ENCODE results near the gene SKA2.
"Not testable (repeated sequence)": the region's sequence is repeated elsewhere in the genome, so short reads cannot be mapped to it uniquely, and the experiment has no call there.

Gene SKA2

DNA sequence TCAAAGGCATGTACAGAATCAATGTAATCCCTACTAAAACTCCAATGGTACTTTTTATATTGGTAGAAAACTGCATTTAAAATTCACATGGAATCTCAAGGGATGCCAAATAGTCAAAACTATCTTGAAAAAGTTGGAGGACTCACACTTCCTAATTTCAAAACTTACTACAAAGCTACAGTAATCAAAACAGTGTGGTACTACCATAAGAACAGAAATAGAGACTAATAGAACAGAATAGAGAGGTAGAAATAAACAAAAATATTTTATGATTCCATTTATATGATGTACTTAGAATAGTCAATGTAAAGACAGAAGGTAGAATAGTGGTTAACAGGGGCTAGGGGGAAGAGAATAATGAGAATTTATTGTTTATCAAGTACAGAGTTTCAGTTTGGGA lies 57.1 kb downstream of the SKA2 start:
- Mint-ChIP-seq H3K4me3 (no peak overlapping the region), H3K36me3 (peaks cover 29% of the 10 kb centered on the region), H3K4me1 (peaks cover 8% of the 10 kb centered on the region), H3K9me3 (no peaks in the 10 kb centered on the region), H3K27ac (no peak overlapping the region), H3K27me3 (no peaks in the 10 kb centered on the region)
- no peak for ATAC-seq (ENCODE audit: low read depth)
- no peak for DNase-seq (ENCODE audit: low spot score in 2 of 2)

DNA sequence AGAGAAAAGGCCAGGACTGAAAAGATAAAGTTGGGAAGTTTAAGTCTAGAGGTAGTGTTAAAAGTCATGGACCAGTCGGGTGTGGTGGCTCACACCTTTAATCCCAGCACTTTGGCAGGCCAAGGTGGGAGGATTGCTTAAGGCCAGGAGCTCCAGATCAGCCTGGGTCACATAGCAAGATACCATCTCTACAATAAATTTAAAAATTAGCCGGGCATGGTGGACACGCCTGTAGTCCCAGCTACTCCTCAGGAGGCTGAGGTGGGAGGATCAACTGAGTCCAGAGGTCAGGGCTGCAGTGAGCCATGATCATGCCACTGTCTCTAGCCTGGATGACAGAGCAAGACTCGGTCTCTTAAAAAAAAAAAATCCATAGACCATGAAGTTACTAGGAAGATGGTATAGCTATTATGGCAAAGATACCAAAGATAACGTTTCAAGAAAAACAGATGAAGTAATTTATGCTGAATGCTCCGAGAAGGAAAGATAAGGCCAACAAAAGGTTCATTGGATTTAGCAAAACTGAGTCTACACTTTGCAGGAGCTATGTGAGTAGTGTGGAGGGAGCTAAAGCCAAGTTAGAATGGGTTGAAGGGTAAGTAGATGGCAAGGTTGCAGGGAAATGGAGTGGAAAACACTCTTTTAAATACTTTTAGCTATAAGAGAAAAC lies 60.0 kb downstream of the SKA2 start:
- no peak for ATAC-seq (ENCODE audit: low read depth)
- Mint-ChIP-seq H3K4me3 (no peak overlapping the region), H3K4me1 (peaks cover 8% of the 10 kb centered on the region), H3K27me3 (no peaks in the 10 kb centered on the region), H3K27ac (no peak overlapping the region), H3K9me3 (no peaks in the 10 kb centered on the region), H3K36me3 (peaks cover 21% of the 10 kb centered on the region)
- DNase-seq (ENCODE audit: low spot score in 2 of 2): no peak

DNA sequence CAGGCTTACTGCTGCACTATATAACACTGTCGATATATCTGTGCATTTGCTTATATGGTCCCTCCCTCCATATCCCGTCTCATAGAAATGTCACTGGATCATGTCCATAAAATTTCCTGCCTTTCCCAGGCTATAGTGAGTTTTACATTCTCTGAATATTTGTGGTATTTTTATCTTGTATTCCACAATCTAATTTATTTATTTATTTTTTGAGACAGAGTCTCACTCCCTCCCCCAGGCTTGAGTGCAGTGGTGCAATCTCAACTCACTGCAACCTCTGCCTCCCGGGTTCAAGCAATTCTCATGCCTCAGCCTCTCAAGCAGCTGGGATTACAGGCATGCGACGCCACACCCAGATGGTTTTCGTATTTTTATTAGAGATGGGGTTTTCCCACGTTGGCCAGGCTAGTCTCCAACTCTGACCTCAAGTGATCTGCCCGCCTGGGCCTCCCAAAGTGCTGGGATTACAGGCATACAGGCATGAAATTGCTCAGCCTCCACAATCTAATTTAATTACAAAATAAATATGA lies 61.2 kb downstream of the SKA2 start:
- Mint-ChIP-seq H3K4me1 (peaks cover 8% of the 10 kb centered on the region), H3K27me3 (no peaks in the 10 kb centered on the region), H3K36me3 (peaks cover 17% of the 10 kb centered on the region), H3K9me3 (no peaks in the 10 kb centered on the region), H3K4me3 (no peak overlapping the region), H3K27ac (no peak overlapping the region)
- no peak for ATAC-seq (ENCODE audit: low read depth)
- no peak for DNase-seq (ENCODE audit: low spot score in 2 of 2)

DNA sequence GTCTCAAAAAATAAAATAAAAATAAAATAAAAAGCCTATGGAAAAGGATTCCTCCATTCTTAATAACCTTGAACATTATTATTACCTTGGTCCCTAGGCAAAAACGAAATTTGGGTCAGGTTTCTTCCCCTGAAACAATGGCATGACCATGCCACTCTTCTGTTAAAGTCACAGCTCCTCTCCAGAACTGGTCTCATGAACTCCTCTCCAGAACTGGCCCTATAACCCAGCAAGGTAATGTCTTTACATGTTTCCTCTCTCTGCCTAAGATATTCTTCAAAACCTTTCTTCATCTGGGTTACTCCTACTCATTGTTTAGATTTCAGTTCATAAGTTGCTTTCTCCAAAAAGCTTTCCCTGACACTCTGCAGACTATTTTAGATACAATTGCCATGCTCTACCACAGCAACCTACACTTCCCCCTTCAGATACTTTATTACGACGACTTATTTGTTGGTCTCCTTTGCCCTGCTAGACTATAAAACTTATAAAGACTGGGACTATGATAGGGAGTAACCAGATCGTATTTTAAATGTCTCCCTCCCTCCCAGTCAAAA lies 61.8 kb downstream of the SKA2 start:
- H3K36me3 Mint-ChIP-seq: peaks cover 17% of the 10 kb centered on the region
- no peaks in the 10 kb centered on the region for H3K9me3 Mint-ChIP-seq
- H3K27me3 Mint-ChIP-seq: no peaks in the 10 kb centered on the region
- H3K4me1 Mint-ChIP-seq: peaks cover 8% of the 10 kb centered on the region
- ATAC-seq (ENCODE audit: low read depth) (no peak), DNase-seq (ENCODE audit: low spot score in 2 of 2) (no peak)
- no peak overlapping the region for H3K4me3 Mint-ChIP-seq
- no peak overlapping the region for H3K27ac Mint-ChIP-seq

- DNase-seq (ENCODE audit: low spot score in 2 of 2); ATAC-seq (ENCODE audit: low read depth); H3K27ac Mint-ChIP-seq; H3K4me1 Mint-ChIP-seq; H3K9me3 Mint-ChIP-seq; H3K4me3 Mint-ChIP-seq; H3K27me3 Mint-ChIP-seq: not testable (repeated sequence)
- H3K36me3 Mint-ChIP-seq: peaks cover 17% of the 10 kb centered on the region
Measured at GRCh38 chr17:59090593-59090992, 64.4 kb downstream of the SKA2 start.

DNA sequence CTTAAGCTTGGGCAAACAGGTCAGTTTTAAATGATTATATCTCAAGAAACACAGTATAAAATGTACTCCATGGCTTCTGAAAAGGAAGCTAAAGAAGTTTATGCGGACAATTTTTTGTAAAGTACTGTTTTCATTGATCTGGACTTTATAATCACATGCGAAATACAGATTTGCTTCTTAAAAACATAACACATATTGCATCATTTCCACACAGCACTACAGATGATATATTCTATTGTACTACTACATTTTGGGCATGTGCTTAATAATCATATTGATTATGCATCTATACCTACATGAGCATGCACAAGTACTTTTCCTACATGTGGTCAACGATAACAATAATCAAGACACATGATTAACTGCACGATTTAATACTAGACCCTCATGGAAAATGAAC lies 70.8 kb downstream of the SKA2 start:
- Mint-ChIP-seq H3K36me3 (peaks cover 23% of the 10 kb centered on the region), H3K4me3 (no peak overlapping the region), H3K9me3 (no peaks in the 10 kb centered on the region), H3K27me3 (no peaks in the 10 kb centered on the region), H3K4me1 (no peaks in the 10 kb centered on the region), H3K27ac (no peak overlapping the region)
- DNase-seq (ENCODE audit: low spot score in 2 of 2): no peak
- ATAC-seq (ENCODE audit: low read depth): no peak

DNA sequence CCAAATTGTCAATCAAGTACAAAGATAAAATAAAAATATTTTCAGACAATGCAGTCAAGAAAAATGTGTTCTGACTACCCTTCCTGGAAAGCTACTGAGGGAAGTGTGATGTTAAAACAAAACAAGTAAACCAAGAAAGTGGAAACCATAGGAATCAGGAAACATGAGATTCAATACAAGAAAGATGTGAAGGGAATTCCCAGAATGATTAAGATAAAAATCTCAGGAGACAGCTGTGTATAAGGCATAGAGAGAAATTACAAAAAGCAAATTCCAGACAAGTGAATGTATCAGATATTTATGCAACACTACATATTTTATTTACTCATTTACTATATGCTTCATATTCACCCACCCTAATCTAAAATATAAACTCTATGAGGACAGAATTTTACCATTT lies 80.5 kb downstream of the SKA2 start:
- Mint-ChIP-seq H3K27ac (no peak overlapping the region), H3K4me1 (no peaks in the 10 kb centered on the region), H3K4me3 (no peak overlapping the region), H3K36me3 (peaks cover 22% of the 10 kb centered on the region), H3K9me3 (no peaks in the 10 kb centered on the region), H3K27me3 (no peaks in the 10 kb centered on the region)
- DNase-seq (ENCODE audit: low spot score in 2 of 2) (no peak), ATAC-seq (ENCODE audit: low read depth) (no peak)

DNA sequence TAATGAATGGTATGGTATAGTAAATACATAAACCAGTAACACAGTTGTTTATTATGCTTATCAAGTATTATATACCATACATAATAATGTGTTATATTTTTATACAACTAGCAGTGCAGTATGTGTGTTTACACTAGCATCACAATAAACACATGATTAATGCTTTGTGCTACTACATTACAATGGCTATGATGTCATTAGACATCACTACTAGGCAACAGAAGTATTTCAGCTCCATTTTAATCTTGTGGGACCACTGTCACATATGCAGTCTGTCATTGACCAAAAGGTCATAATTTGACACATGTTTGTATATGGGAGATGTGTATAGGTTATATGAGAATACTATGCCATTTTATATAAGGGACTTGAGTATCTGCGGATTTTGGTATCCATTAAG lies 81.0 kb downstream of the SKA2 start:
- H3K36me3 Mint-ChIP-seq: peaks cover 21% of the 10 kb centered on the region
- ATAC-seq (ENCODE audit: low read depth) (no peak), DNase-seq (ENCODE audit: low spot score in 2 of 2) (no peak)
- no peaks in the 10 kb centered on the region for H3K4me1 Mint-ChIP-seq
- no peaks in the 10 kb centered on the region for H3K9me3 Mint-ChIP-seq
- H3K27ac Mint-ChIP-seq: no peak overlapping the region
- H3K27me3 Mint-ChIP-seq: no peaks in the 10 kb centered on the region
- H3K4me3 Mint-ChIP-seq: no peak overlapping the region

DNA sequence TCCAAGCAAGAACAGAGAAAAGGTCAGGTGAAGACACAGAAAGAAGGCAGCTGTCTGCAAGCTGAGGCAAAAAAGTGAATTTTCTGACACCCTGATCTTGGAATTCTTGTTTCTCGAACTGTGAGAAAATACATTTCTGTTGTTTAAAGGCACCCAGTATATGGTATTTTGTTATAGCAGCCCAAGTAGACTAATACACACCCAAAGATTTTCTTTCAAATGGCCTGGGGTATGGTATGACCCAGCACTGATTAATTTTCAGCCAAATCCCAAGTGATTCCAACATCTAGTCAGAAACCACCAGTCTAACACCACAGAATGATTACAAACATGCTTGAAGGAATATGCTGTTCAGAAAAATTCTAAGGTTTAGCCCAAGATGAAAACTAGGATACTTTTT lies 85.1 kb downstream of the SKA2 start:
- no peak for DNase-seq (ENCODE audit: low spot score in 2 of 2)
- no peak for ATAC-seq (ENCODE audit: low read depth)
- Mint-ChIP-seq H3K4me1 (no peaks in the 10 kb centered on the region), H3K4me3 (no peak overlapping the region), H3K9me3 (no peaks in the 10 kb centered on the region), H3K27me3 (no peaks in the 10 kb centered on the region), H3K27ac (no peak overlapping the region), H3K36me3 (peaks cover 33% of the 10 kb centered on the region)

DNA sequence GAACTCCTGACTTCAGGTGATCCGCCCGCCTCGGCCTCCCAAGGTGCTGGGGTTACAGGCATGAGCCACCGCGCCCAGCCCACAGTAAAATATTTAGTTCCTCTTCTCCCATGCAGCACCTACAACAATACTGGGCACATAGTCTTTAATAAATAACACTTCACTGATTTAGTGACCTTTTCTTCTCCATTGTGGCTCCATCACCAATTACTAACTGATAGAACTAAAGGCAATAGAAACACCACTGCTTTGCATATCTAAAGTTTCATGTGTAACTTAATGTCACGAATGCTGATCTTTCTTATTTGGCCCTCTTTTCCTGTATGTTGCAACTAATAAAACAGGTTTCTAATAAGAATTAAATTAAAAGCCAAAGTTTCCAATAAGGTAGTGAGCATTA lies 87.2 kb downstream of the SKA2 start:
- H3K4me1 Mint-ChIP-seq: no peaks in the 10 kb centered on the region
- H3K27ac Mint-ChIP-seq: no peak overlapping the region
- no peaks in the 10 kb centered on the region for H3K9me3 Mint-ChIP-seq
- no peaks in the 10 kb centered on the region for H3K27me3 Mint-ChIP-seq
- no peak for ATAC-seq (ENCODE audit: low read depth)
- H3K4me3 Mint-ChIP-seq: no peak overlapping the region
- H3K36me3 Mint-ChIP-seq: peaks cover 34% of the 10 kb centered on the region
- no peak for DNase-seq (ENCODE audit: low spot score in 2 of 2)

GRCh38 chr17:59067340-59067739 lies 87.6 kb downstream of the SKA2 start:
- Mint-ChIP-seq H3K36me3 (peaks cover 37% of the 10 kb centered on the region), H3K27ac (no peak overlapping the region), H3K9me3 (no peaks in the 10 kb centered on the region), H3K4me3 (no peak overlapping the region), H3K4me1 (no peaks in the 10 kb centered on the region), H3K27me3 (no peaks in the 10 kb centered on the region)
- ATAC-seq (ENCODE audit: low read depth): no peak
- no peak for DNase-seq (ENCODE audit: low spot score in 2 of 2)

DNA sequence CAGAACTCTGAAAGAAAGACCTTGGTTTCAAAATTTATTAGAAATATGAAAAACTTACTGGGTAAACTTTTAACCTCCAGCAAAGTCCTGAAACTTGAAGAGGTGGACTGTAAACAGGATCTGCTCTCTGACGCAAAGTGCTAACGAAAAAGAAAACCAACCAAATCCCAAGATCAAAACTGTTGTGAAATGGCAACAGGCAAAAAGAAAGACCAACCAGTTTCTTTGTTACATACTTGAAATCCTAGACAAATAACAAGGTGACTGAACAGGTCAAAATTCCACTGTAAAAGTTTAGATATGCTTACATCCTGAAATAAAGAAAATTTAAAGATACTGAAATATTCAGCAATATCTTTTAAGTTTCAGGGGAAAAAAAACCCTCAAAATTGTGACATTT lies 92.5 kb downstream of the SKA2 start:
- no peak overlapping the region for H3K27ac Mint-ChIP-seq
- no peak overlapping the region for H3K4me3 Mint-ChIP-seq
- no peak for ATAC-seq (ENCODE audit: low read depth)
- H3K9me3 Mint-ChIP-seq: no peaks in the 10 kb centered on the region
- H3K36me3 Mint-ChIP-seq: peaks cover 38% of the 10 kb centered on the region
- H3K4me1 Mint-ChIP-seq: no peaks in the 10 kb centered on the region
- DNase-seq (ENCODE audit: low spot score in 2 of 2): no peak
- H3K27me3 Mint-ChIP-seq: no peaks in the 10 kb centered on the region
